GM23338 (cell line): Measurements from ENCODE around the gene RNF213. TPM values are rescaled to one million over a fixed set of nuclear protein-coding genes. Genes with fewer than 3 reads are reported as not detected.

ENCODE experiments used
- ATAC-seq: fragments of 200-7000 bp; cut with Tn5 transposase; 3 replicates; pipeline ENCODE4 v1.9.1; 2020
- DNase-seq: peaks from one replicate; pipeline ENCODE4 v3.0.0-alpha.2; 2015; ENCODE audit warnings: low spot score
- H2AFZ ChIP-seq: fragments of 200-600 bp; sonication (generic); 2 replicates; pipeline ENCODE4 v1.8.0; 2016; ENCODE audit warnings: antibody characterized with exemption, mild to moderate bottlenecking, moderate library complexity
- H3F3A ChIP-seq: fragments of 200-600 bp; sonication (generic); replicated peaks from 2 replicates; pipeline ENCODE4 v1.8.0; 2017; ENCODE audit warnings: antibody characterized with exemption, mixed run types, low read depth
- H3K27ac ChIP-seq: fragments of 200-600 bp; sonication (generic); 2 replicates; pipeline ENCODE4 v1.6.1; 2016; ENCODE audit warnings: low read depth
- H3K27me3 ChIP-seq: fragments of 200-600 bp; sonication (generic); 2 replicates; pipeline ENCODE4 v1.8.0; 2016; ENCODE audit warnings: mild to moderate bottlenecking, mixed run types, moderate library complexity; ENCODE audit not compliant: insufficient read depth
- H3K36me3 ChIP-seq: fragments of 200-600 bp; sonication (generic); 2 replicates; pipeline ENCODE4 v1.8.0; 2016; ENCODE audit warnings: mild to moderate bottlenecking; ENCODE audit not compliant: insufficient read depth
- H3K4me1 ChIP-seq: fragments of 200-600 bp; sonication (generic); 2 replicates; pipeline ENCODE4 v1.8.0; 2016; ENCODE audit warnings: mild to moderate bottlenecking, moderate library complexity; ENCODE audit not compliant: insufficient read depth
- H3K4me2 ChIP-seq: fragments of 200-600 bp; sonication (generic); 2 replicates; pipeline ENCODE4 v1.7.1; 2017; ENCODE audit warnings: mixed run types
- H3K4me3 ChIP-seq: fragments of 200-600 bp; sonication (generic); 2 replicates; pipeline ENCODE4 v1.6.1; 2016; ENCODE audit warnings: mixed run types
- H3K79me2 ChIP-seq: fragments of 200-600 bp; sonication (generic); replicated peaks from 2 replicates; pipeline ENCODE4 v1.8.0; 2017; ENCODE audit warnings: mild to moderate bottlenecking; ENCODE audit not compliant: insufficient read depth
- H3K9me2 ChIP-seq: fragments of 200-600 bp; sonication (generic); 2 replicates; pipeline ENCODE4 v1.8.0; 2017; ENCODE audit not compliant: insufficient read depth
- H4K20me1 ChIP-seq: fragments of 200-600 bp; sonication (generic); replicated peaks from 2 replicates; pipeline ENCODE4 v1.8.0; 2017; ENCODE audit warnings: mild to moderate bottlenecking; ENCODE audit not compliant: insufficient read depth
- H3K27ac Mint-ChIP-seq: 2 replicates; pipeline ENCODE4 v1.8.0; 2020; ENCODE audit warnings: inconsistent platforms, mild to moderate bottlenecking, moderate library complexity, mixed read lengths
- H3K27me3 Mint-ChIP-seq: 3 replicates; pipeline ENCODE4 v1.8.0; 2022; ENCODE audit warnings: low read depth, mild to moderate bottlenecking, moderate library complexity, mixed read lengths, inconsistent platforms; ENCODE audit not compliant: insufficient read depth, poor library complexity
- H3K36me3 Mint-ChIP-seq: 3 replicates; pipeline ENCODE4 v1.8.0; 2021; ENCODE audit warnings: low read depth, mild to moderate bottlenecking, inconsistent platforms, moderate library complexity, mixed read lengths
- H3K4me1 Mint-ChIP-seq: 3 replicates; pipeline ENCODE4 v1.8.0; 2020; ENCODE audit warnings: mild to moderate bottlenecking, inconsistent platforms, mixed read lengths
- H3K4me3 Mint-ChIP-seq: 3 replicates; pipeline ENCODE4 v1.8.0; 2021; ENCODE audit warnings: moderate library complexity, mild to moderate bottlenecking, inconsistent platforms, mixed read lengths
- H3K9me3 Mint-ChIP-seq: 3 replicates; pipeline ENCODE4 v1.8.0; 2020; ENCODE audit warnings: moderate library complexity, mild to moderate bottlenecking, inconsistent platforms, mixed read lengths
- CREB1 ChIP-seq: fragments of 250-450 bp; sonication (Bioruptor Pico); IDR thresholded peaks from 2 replicates; pipeline ENCODE4 v1.5.0; 2020; ENCODE audit warnings: low read depth, mild to moderate bottlenecking, moderate library complexity
- EZH2 ChIP-seq: fragments of 200-600 bp; sonication (generic); IDR thresholded peaks from one replicate; pipeline ENCODE4 v1.8.0; 2017; ENCODE audit warnings: antibody characterized with exemption, mild to moderate bottlenecking, low read depth; ENCODE audit not compliant: unreplicated experiment
- JUNB ChIP-seq: IDR thresholded peaks from one replicate; pipeline ENCODE4 v1.6.1; 2016; ENCODE audit warnings: antibody characterized with exemption; ENCODE audit not compliant: unreplicated experiment
- NANOG ChIP-seq: IDR thresholded peaks from 2 replicates; pipeline ENCODE4 v1.6.1; 2016; ENCODE audit warnings: antibody characterized with exemption, borderline replicate concordance
- POLR2AphosphoS5 ChIP-seq: IDR thresholded peaks from 2 replicates; pipeline ENCODE4 v1.6.1; 2016; ENCODE audit warnings: antibody characterized with exemption, low read depth
- STAT1 ChIP-seq: IDR thresholded peaks from one replicate; pipeline ENCODE4 v1.6.1; 2016; ENCODE audit warnings: antibody characterized with exemption; ENCODE audit not compliant: unreplicated experiment
- ZNF114 ChIP-seq: fragments of 250-450 bp; sonication (Bioruptor Pico); IDR thresholded peaks from 2 replicates; pipeline ENCODE4 v1.5.0; 2020; ENCODE audit warnings: mild to moderate bottlenecking, moderate library complexity
- ZNF331 ChIP-seq: fragments of 250-450 bp; sonication (Bioruptor Pico); IDR thresholded peaks from 2 replicates; pipeline ENCODE4 v1.5.0; 2020; ENCODE audit warnings: low read depth, mild to moderate bottlenecking, moderate library complexity
- polyA plus RNA-seq: library from polyadenylated mRNA; unstranded; fragments of >200 nt; fragmentation: Nextera tagmentation; extraction: Ambion mirVana; gene quantifications from 2 replicates; pipeline ENCODE4 v1.2.1, GENCODE V29; 2016
- total RNA-seq: library from RNA; depleted of rRNA; stranded (reverse); fragments of >200 nt; shearing (Covaris generic); gene quantifications from 2 replicates; pipeline ENCODE4 v1.2.3, GENCODE V29; 2014
- TF ChIP-seq, protein P1 (sequence below), 2 experiments: fragments of 200-600 bp in 1 of 2; sonication (generic) in 1 of 2; conservative IDR thresholded peaks; 2 replicates each; pipeline versions ENCODE4 v1.5.1 to v1.6.1; 2016 to 2017; ENCODE audit warnings: antibody characterized with exemption in 2 of 2, low read depth in 2 of 2, mild to moderate bottlenecking in 2 of 2, moderate library complexity in 1 of 2
- TF ChIP-seq, protein P2 (sequence below): IDR thresholded peaks from 2 replicates; pipeline ENCODE4 v1.6.1; 2016; ENCODE audit warnings: antibody characterized with exemption
- TF ChIP-seq, protein P3 (sequence below): IDR thresholded peaks from one replicate; pipeline ENCODE4 v1.6.1; 2018; ENCODE audit warnings: antibody characterized with exemption; ENCODE audit not compliant: unreplicated experiment

The RNF213 gene
- total and polyA plus RNA-seq, 2 experiments from 2014 or later, result 21.2 to 67.2 TPM

DNA sequence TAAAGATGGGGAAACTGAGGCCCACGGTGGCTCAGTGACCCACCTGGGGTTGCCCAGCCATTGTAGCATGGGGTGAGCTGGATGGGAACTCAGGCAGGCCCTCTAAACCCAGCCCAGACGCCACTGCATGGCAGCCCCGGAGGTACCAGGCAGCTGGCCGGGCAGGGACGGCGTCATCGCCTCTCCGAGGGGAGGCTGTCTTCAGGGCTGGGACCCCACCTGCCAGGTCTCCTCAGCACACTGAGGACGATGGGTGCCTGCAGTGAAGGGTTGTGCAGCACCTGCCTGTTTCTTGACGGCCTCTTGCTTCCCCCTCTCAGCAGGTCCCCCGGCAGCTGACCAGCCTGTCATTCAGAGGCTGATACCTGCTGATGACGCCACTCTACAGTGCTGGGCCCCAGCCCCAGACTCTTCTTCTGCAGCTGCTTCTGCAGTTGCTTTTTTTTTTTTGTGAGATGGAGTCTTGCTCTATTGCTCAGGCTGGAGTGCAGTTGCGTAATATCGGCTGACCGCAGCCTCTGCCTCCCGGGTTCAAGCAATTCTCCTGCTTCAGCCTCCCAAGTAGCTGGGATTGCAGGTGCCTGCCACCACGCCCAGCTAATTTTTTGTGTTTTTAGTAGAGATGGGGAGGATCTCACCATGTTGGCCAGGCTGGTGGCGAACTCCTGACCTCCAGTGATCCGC is 24.7 kb downstream of the RNF213 start:
- Mint-ChIP-seq H3K27me3 (peaks cover 4% of the 10 kb centered on the region), H3K4me3 (no peak overlapping the region), H3K27ac (no peak overlapping the region), H3K4me1 (peaks cover 14% of the 10 kb centered on the region), H3K9me3 (no peaks in the 10 kb centered on the region), H3K36me3 (peaks cover 35% of the 10 kb centered on the region)
- Histone ChIP-seq H3K27ac (no peak overlapping the region), H2AFZ (no peak overlapping the region), H3K4me2 (no peak overlapping the region), H3F3A (no peaks in the 10 kb centered on the region), H4K20me1 (peaks cover 8% of the 10 kb centered on the region; the same call in 1 of the 2 replicates), H3K36me3 (peaks cover 2% of the 10 kb centered on the region; the same call in 1 of the 2 replicates), H3K27me3 (no peaks in the 10 kb centered on the region), H3K79me2 (no peaks in the 10 kb centered on the region), H3K4me1 (no peaks in the 10 kb centered on the region), H3K9me2 (no peaks in the 10 kb centered on the region), H3K4me3 (no peak overlapping the region)
- ATAC-seq (no peak), DNase-seq (no peak)
- TF ChIP-seq NANOG (no peak), JUNB (no peak), EZH2 (no peak)
- TF ChIP-seq, protein P1, sequence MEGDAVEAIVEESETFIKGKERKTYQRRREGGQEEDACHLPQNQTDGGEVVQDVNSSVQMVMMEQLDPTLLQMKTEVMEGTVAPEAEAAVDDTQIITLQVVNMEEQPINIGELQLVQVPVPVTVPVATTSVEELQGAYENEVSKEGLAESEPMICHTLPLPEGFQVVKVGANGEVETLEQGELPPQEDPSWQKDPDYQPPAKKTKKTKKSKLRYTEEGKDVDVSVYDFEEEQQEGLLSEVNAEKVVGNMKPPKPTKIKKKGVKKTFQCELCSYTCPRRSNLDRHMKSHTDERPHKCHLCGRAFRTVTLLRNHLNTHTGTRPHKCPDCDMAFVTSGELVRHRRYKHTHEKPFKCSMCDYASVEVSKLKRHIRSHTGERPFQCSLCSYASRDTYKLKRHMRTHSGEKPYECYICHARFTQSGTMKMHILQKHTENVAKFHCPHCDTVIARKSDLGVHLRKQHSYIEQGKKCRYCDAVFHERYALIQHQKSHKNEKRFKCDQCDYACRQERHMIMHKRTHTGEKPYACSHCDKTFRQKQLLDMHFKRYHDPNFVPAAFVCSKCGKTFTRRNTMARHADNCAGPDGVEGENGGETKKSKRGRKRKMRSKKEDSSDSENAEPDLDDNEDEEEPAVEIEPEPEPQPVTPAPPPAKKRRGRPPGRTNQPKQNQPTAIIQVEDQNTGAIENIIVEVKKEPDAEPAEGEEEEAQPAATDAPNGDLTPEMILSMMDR (conservative IDR thresholded peaks at IDR 0.05; ENCODE audit: low read depth in 2 of 2), result no peak

DNA sequence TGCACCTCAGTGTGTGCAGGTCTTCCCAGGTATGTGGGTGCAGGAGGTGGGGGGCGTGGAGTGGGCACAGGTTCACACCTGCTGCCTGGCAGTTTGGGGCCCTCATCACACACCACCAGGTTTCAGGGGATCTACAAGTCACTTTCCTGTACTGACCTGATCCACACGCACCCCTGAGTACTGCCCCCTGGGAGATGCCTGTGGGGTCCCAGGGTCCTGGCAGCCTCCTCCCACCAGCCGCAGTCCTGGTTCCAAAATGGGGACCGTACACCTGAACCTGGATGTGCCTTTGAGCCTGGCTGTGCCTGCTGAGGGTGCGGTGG is 25.9 kb downstream of the RNF213 start:
- DNase-seq (no peak), ATAC-seq (no peak)
- no peaks in the 10 kb centered on the region for H3F3A ChIP-seq
- H3K27ac ChIP-seq, result no peak overlapping the region
- no peak overlapping the region for H3K4me2 ChIP-seq
- no peaks in the 10 kb centered on the region for H3K9me2 ChIP-seq
- H3K4me3 ChIP-seq, result no peak overlapping the region
- Mint-ChIP-seq H3K9me3 (no peaks in the 10 kb centered on the region), H3K27me3 (peaks cover 4% of the 10 kb centered on the region), H3K4me3 (no peak overlapping the region), H3K27ac (no peak overlapping the region), H3K4me1 (peaks cover 14% of the 10 kb centered on the region), H3K36me3 (peaks cover 37% of the 10 kb centered on the region)
- no peaks in the 10 kb centered on the region for H3K79me2 ChIP-seq
- no peak overlapping the region for H2AFZ ChIP-seq
- peaks cover 8% of the 10 kb centered on the region; the same call in 1 of the 2 replicates for H4K20me1 ChIP-seq
- H3K36me3 ChIP-seq, result peaks cover 11% of the 10 kb centered on the region; the same call in 1 of the 2 replicates
- no peaks in the 10 kb centered on the region for H3K4me1 ChIP-seq
- H3K27me3 ChIP-seq, result no peaks in the 10 kb centered on the region
- TF ChIP-seq, protein P2, sequence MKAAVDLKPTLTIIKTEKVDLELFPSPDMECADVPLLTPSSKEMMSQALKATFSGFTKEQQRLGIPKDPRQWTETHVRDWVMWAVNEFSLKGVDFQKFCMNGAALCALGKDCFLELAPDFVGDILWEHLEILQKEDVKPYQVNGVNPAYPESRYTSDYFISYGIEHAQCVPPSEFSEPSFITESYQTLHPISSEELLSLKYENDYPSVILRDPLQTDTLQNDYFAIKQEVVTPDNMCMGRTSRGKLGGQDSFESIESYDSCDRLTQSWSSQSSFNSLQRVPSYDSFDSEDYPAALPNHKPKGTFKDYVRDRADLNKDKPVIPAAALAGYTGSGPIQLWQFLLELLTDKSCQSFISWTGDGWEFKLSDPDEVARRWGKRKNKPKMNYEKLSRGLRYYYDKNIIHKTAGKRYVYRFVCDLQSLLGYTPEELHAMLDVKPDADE, result no peak
- TF ChIP-seq EZH2 (no peak), CREB1 (CRISPR knock-in tag) (no peak), STAT1 (no peak), ZNF331 (no peak), POLR2AphosphoS5 (no peak), ZNF114 (CRISPR knock-in tag) (no peak), NANOG (no peak)
- TF ChIP-seq, protein P3, sequence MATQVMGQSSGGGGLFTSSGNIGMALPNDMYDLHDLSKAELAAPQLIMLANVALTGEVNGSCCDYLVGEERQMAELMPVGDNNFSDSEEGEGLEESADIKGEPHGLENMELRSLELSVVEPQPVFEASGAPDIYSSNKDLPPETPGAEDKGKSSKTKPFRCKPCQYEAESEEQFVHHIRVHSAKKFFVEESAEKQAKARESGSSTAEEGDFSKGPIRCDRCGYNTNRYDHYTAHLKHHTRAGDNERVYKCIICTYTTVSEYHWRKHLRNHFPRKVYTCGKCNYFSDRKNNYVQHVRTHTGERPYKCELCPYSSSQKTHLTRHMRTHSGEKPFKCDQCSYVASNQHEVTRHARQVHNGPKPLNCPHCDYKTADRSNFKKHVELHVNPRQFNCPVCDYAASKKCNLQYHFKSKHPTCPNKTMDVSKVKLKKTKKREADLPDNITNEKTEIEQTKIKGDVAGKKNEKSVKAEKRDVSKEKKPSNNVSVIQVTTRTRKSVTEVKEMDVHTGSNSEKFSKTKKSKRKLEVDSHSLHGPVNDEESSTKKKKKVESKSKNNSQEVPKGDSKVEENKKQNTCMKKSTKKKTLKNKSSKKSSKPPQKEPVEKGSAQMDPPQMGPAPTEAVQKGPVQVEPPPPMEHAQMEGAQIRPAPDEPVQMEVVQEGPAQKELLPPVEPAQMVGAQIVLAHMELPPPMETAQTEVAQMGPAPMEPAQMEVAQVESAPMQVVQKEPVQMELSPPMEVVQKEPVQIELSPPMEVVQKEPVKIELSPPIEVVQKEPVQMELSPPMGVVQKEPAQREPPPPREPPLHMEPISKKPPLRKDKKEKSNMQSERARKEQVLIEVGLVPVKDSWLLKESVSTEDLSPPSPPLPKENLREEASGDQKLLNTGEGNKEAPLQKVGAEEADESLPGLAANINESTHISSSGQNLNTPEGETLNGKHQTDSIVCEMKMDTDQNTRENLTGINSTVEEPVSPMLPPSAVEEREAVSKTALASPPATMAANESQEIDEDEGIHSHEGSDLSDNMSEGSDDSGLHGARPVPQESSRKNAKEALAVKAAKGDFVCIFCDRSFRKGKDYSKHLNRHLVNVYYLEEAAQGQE, result no peak
- TF ChIP-seq, protein P1 (conservative IDR thresholded peaks at IDR 0.05; ENCODE audit: low read depth in 2 of 2), result no peak
